Middle frontal gyrus (tissue), 1 donor: ENCODE measurements around the gene LRBA.
A peak's percentile ranks its signal among the peaks of the same experiment; 100 is the strongest.

Source experiments
- DNase-seq: peaks from one replicate; pipeline ENCODE4 v3.0.0-alpha.2; 2015; ENCODE audit warnings: low spot score; ENCODE audit errors: extremely low spot score

Gene LRBA

DNA sequence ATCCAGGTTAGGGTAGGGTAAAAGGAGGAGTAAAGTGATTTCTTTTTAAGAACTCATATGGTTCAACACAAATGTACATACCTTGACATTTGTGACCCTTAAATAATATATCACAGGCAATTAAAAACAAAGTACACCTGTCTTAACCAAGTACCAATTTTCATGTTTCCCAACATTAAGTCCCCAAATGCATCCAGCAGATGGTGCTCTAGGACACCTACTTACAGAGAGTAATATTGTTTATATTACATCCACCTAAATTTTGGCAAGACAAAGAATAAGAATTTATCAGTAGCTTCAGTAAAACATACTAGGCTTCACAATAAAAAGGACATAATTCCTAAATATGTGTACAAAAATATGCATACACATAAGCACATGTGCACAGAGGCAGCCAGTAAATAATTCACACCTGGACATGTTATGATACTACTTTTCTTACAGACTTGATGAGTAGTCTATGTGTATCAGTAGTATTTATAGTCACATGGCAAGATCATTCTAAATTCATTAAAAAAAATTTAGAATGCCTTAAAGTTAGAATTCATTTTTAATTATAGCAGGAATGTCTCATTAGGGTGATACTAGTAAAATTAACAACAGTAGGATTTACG lies 717.1 kb downstream of the LRBA start:
- DNase-seq: no peak

DNA sequence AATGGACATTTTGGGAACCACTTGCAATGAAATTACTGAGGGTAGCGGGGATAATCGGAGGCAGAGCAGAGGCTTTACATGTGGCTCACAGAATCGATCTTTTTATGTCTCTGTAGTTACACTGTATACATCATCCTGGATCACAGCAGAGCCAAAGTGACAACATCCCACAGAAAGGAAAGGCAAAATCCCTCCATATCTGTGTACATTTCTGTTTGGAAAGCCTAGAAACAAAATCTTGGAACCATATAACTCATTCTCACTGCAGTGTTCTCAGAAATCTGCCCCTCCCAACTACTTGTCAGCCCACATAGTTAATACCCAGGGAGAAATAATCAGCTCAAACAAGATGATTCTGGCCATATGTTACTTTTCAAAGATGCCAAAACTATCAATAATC lies 725.2 kb downstream of the LRBA start:
- no peak for DNase-seq

DNA sequence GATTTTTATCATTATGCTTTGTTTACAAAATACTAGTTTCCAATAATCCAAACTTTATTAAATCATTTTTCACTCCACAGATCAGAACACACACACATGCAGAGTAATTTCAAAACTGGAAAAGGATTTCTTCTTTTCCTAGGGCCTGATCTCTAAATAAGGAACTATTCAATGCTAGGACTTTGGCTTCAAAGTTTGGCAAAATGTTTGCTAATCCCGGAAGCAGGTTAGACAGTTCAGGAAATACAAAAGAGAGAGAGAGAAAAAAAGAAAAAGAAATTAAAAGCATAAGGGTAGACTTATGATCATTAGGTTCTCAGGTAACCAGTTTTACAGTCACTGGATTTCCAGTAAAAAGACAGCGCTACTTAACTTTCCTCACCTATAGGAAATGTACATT lies 725.9 kb downstream of the LRBA start:
- DNase-seq: no peak

DNA sequence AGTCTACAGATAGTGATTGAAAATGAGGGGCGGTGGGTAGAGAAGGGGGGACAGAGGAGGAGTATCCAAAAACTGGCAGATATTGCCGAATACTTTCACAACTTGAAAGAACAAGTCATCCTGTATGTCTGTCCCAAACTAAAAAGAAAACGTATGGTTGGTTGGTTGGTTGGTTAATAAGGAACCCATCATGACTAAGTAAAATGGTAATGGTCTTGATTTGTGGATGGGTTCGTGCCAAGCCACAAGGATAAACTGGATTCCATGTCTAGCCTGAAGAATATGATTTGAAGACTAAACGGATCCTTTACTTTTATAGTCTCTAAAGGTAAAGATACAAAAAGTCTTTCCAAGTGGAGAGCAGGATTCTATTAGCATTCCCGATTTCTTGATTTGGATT lies 728.4 kb downstream of the LRBA start:
- DNase-seq: no peak

DNA sequence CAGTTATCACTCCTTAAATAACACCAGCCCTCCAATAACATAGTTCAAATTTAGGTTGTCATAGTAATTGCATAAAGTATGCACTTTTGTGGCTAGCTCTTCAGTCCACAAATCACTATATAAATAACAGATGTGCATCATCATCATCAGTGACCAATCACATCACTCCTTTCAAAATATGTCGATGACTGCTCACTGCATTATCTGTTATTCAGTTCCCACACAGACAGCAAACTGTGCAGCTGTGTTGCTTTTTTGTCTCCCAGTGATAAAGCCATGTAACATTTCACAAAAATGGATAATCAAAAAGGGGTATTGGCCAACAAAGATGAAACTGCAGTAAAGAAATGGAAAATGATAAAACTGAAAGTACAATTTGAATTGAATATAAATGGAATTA lies 731.4 kb downstream of the LRBA start:
- no peak for DNase-seq

DNA sequence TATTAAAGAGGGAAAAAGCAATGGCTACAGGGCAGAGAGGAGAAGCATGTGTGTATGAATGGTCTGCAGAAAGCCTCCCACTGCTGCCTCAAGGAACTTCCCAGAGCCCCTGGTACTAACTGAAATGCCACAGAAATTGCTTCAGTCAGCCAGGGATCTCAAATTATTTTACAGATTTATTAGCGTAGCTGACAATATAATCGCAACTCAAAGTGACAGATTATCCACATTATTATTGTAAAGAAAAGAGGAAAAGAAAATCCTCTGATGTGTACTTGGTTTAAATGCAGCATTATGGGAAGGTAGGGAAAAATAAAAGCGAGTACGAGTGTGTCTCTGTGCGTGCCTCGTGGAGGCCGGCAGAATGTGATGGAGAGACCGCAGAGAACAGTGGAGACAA lies 734.1 kb downstream of the LRBA start:
- DNase-seq: no peak

DNA sequence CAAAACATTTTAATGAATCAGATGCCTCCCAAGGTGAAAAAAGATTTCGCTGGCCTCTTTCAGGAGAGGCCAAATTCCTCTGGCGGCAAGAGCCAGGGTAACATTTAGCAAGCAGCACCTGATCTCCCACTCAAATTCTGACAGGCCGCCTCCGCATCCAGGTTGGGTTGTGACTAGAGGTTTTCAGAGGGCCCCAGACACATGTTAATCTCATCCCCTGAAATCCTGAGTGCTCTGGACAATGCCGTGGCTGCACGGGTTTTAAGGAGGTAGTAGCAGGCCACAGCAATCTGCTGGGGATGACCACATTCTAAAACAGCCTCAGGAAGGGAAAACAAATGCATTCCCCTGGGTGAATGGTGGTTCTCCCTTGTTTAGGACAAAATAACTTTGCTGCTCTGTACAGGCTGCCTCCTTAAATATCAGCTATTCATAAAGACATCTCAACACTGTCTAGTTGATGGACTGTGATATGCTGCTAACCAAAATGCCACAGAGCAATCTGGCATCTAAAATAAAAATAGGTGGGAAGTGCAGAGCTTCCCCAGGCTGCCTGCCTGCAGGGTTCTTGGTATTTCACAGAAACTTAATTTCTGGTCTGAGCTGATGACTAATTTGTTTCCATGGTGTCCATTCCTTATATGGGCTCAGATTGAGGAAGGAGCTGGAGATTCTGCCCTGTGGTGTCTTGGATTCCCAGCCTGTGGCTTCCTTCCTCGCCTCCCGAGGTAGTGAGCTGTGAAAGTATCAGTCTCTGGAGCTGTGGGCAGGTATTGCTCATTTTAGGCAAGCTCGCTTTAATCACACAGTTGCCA lies 734.8 kb downstream of the LRBA start:
- DNase-seq: peak; percentile 39

DNA sequence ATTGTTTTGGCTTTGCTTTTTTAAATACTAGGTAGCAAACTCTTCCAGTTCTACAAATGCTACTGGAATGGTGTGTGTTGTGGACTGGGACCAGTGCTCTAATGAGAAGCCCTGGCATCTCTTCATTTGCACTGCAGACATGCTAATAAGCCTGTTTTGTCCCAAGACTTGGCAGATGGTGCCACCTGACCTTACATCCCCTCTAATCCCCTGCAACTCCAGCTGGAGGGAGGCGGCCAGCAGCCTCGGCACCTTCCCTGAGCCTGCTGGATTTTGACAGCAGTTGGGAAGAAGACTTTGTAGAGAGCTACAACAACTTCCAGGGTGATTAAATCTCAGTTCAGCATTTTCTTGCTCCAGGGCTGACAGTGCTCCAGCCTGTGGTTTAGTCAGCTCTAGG lies 736.9 kb downstream of the LRBA start:
- DNase-seq: no peak

DNA sequence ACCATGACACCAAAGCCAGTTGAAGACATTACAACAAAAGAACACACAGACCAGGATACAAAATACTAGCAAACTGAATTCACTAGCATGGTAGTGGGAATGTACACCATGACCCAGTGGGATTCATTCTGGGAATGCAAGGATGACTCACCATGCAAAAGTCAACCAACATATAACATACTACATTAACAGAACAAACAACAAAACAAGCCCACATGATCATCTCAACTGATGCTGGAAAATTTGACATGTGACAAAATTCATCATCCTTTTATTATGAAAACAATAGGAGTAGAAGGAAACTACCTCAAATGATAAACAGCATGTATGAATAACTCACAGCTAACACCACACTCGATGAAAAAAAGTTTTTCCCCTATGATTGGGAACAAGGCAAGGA lies 746.6 kb downstream of the LRBA start:
- DNase-seq: no peak

DNA sequence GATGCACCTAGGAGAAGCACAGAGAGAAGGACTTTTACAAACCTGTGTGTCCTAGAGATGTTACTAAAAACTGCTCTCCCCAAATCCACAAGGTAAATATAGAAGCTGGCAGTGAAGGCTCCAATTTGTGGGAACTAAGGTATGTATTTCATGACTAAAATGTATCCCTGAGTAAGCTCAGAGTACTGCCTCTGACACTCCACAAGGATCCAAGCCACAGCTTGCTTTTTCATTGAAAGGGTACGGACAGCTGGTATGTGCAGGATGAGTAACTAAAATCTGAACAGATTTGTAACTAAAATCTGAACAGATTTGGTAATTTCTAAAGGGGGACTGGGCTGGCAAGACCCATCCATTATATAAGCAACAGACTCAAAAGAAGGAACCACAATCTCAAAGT lies 749.3 kb downstream of the LRBA start:
- no peak for DNase-seq

DNA sequence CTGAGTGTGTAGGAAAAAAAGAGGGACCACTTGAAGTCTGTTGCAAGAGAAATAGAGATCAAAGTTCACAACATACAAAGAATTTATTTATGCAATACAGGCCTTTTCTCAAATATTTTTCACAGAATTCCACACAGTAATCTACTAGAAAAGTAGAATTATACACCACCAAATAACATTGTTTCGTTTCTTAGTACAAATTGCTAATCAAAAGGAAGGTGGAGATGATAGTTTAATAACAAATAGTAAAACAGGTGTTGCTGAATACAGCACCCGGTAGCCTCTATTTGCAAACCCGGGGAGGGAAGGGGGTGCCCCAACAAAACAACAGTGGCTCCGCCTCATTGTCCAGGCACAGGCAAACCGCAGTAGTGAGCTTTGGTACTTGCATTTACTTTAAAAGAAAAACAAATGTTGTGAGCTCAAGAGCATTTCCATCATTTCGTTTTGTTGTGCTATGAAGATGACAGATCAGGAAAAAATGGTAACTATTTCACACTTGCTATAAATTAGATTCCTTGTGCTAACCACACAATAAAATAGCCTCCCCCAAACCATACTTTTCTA lies 750.4 kb downstream of the LRBA start:
- no peak for DNase-seq

DNA sequence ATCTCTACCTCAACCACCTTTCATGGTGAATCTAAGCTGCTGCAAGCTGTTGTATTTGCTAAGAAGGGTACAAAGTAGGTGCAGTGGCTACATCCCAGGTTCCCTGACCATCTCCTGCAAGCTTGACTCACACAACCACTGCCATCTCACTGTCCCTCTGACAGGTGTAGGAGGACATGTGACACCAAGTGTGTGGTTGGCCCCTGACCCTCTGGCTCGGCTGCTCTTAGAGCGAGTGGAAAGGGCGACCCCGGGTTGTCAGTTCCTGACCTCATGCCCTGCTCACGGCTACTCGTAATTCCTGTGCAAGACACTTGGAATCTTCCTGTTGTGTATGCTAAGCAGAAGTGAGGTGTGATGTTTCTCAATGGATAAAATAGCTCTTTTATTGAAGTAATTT lies 752.5 kb downstream of the LRBA start:
- no peak for DNase-seq

DNA sequence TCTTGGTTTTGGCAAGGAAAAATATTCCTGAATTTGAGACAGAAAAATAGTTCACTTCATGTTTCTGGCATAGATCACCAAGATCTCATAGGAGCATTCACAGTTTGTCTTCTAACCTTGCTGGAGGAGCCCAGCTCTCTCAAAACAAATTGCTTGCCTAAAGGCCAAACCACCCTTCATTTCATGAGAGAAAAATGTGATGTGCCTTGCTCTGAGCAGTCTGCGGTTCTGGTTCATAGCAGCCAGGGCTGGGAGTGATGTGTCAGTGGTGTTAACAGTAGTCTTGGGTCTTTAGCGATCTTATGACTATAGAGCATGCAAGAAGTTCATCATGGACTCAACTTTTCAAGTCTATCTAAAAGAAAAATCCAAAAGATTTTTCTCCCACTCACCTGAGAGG lies 753.5 kb downstream of the LRBA start:
- DNase-seq: no peak

DNA sequence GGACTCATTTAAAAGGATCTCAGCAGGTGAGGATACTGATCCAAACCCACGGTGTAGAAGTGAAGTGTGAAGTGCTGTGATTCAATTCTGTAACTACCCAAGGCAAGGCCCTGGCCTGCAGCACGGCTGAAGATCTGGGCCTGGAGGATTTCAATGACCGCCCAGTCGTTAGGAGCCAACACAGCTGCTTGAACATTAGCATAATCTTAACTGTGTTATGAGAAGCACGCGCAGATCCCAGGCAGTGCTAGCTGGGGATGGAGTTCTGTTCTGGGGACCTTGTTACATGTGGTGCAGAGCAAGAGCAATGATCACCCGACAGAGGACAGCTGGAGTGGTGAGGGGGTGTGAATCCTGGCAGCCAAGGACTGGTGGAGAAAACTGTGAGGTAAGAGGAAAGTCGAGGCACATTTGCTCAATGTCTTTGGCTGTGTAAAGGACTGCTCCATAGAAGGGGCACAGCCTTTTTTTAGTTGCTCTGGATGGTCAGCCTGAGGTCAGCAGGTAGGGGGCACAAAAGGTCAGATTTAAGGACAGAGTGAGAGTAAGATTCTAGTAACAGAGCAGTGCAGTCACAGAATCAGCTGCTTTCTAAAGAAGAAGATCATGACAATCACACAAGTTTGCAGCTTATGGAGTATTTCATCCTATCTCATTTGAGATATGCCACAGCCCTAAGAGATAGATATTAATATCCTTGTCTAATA lies 755.1 kb downstream of the LRBA start:
- no peak for DNase-seq

DNA sequence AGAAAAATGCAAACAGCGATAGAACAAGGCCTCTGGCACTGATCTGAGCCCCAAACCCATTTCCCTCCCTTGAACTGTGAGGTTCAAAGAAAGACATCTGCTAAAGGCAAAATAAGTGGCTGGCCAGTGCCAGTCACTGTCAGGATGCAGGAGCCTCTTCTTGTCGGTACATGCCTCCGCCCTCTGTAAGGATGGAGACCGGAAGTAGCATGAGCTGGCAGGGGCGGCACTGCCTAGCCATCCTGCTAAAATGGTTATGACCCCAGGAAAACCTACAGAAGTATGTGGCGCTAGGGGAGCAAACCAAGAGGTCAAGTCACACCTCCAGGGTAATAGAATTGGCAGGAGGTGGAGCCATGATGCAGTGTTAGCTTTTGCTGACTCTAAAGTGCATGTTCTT lies 756.5 kb downstream of the LRBA start:
- DNase-seq: no peak

DNA sequence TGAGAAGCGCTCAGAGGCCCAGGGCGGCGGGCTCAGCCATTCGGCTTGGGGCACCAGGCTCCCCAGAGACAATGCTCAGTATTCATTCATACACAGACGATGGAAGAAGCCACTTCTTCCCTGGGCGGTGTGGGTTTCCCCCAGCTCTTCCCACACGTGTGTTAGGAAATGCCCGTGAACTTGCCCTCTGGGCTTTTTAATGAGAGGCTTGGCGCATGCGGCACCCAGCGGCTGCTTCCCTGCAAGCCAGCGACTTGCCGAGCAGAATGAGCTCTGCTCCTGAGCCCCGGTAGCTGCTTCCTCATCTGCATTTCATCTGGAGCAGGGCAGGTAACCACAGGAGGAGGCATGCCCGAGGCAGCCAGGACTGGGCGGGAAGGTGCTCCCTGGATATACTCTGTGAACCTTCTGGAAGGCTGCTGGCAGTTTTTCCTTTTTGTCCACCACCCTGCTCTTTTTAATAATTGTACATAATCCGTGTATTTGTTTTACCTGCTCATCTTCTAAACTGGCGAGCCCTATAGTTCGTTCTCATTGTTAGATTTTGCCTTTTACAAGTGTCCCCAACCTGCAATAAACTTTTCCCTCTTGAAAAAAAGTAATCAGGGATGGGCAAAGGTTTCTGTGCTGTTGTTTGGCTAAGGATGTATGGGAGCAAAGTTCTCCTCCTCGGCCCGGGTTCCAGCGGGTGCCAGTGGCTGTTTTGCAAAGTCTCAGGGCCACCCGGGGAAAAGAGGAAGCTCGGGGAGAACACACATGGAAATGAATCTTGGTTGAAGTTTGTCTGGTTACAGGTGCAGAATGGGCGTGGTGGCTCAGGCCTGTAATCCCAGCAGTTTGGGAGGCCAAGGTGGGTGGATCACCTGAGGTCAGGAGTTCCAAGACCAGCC lies 758.0 kb downstream of the LRBA start:
- DNase-seq: no peak

DNA sequence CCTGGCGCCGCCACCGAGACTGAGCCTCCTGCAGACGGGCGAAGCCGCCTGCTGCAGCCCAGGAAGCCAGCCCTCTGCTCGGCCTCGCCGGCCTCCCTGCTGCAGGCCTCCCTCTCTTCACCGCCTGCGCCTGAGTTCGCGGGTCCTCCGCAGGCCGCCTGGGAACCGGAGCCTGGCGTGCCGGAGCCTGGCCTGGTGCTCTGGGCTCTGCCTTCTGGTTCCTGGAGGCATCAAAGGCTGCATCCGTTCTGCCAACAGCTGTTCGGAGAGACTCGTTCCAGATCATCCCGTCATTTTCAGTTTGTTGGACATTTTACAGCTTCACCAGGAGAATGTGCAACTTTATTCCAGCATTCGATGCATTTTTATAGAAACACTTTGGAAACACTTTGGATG lies 758.9 kb downstream of the LRBA start:
- DNase-seq: no peak

DNA sequence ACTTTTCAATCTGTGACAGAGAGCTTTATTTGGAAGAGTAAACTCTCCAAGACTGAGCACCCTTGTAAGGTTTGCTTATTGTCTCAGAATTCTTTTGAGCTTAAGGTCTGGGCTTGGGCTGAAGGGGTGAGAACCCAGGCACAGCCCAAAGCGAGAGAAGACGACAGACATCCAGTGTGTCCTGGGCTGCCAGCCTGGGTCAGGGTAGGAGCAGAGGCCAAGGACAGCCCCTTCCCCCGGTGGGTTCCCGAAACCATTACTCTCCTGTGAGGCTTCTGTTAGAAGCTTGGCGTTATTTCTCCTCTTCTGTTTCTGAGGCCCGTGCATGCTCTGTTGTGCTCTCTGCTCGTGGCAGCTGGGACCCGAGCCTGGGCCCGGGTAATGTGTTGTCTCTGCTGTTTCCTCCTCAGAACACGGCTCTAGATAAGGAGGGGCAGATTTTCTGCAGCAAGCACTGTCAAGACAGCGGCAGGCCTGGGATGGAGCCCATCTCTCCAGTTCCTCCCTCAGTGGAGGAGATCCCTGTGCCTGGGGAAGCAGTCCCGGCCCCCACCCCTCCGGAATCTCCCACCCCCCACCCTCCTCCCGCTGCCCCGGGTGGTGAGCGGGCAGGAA lies 759.4 kb downstream of the LRBA start:
- DNase-seq: no peak

DNA sequence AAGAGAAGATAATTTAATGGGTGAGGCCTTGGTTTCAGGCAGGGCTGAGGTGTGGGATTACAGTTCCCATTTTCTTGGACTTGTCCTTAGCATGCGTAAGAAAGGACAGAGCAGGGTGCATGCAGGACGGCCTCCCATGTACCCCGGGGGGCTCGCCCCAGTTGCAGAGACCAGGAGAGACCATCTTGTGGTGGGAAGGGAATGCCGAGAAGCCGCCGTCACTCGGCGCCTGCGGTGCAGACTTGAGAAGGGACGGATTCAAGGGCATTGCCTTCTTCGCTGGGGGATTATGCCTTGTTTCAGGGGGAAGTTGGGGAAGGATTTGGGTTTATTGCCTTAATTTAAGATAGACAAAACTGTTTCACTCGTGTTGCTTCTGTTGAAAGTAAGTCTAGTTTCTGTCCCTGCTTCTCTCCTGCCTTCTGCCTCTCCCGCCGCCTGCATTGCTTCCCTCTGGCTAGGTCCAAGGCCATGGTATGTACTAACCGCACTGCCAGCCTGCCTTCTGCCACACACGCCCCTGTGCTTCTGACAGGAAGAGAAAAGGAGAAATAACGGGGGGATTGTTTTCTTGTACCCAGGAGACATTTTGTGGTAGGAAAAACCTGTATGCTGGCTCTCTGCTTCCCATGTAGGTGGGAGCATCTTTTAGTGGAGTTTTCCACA lies 761.0 kb downstream of the LRBA start:
- no peak for DNase-seq

DNA sequence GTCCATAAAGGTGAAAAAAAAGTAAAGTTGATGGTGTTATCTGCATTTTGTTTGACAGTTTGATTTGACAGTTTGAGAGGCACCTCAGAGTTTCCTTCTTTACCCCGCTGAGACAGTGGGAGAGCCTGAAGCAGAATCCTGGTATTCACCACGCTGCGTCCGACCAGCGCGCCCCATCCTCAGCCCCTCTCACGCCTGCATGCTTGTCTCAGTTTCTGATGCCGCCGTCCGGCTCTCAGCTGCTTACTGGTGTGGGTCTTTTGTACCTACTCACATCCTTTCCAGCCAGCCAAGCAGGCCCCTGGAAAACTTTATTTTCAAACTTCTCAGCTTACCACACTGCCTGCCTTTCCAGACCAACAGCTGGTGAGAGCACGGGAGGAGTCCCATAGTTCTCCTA lies 761.7 kb downstream of the LRBA start:
- DNase-seq: no peak
